Cerebellar cortex (tissue), 1 donor: Measurements from ENCODE around the gene NRBP1.
A peak's percentile ranks its signal among the peaks of the same experiment; 100 is the strongest.
"Not testable (repeated sequence)": the region's sequence is repeated elsewhere in the genome, so short reads cannot be mapped to it uniquely, and the experiment has no call there.

Experiments
- DNase-seq: peaks from one replicate; pipeline ENCODE4 v3.0.0-alpha.2; 2015; ENCODE audit warnings: low spot score

The NRBP1 gene

DNA sequence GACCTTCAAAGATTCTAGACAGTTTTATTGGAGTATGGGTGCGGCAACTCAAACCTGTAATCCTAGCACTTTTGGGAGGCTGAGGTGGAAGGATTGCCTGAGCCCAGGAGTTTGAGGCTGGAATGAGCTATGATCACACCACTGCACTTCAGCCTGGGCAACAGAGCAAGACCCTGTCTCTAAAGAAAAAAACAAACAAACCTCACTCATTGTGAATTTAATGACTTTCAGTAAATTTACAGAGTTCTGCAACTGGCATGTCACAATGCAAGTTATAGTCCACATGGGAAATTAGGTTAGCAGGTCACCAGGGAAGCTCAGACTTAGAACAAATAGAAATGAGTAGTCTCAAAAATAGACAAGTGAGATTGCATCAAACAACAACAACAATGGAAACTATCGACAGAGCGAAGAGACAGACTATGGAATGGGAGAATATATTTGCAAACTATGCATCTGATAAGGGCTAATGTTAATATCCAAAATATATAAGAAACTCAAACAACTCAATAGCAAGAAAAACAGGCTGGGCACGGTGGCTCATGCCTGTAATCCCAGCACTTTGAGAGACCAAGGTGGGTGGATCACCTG is 6.7 kb upstream of the NRBP1 start:
- DNase-seq = no peak

DNA sequence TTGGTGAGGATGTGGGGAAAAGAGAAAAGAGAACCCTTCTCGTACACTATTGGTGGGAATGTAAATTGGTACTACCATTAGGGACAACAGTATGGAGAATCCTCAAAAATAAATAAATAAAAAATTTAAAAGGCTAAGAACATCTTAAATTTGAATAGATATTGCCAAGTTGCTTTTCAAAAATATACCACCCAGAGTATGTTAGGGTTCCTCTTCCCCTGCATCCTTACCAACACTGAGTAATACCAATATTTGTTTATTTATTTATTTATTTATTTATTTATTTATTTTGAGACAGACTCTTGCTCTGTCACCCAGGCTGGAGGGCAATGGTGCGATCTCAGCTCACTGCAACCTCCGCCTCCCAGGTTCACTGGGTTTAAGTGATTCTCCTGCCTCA is 5.5 kb upstream of the NRBP1 start:
- DNase-seq = no peak

DNA sequence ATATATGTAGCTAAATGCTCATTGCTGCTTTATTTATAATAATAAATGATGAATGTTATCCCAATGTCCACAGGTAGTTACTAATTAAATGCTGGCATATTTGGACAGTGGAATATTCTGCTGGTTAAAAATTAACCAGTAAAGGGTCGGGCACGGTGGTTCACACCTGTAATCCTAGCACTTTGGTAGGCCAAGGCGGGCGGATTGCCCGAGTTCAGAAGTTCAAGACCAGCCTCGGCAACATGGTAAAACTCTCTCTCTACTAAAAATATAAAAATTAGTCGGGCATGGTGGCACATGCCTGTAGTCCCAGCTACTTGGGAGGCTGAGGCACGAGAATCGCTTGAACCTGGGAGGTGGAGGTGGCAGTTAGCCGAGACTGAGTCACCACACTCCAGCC is 3.4 kb upstream of the NRBP1 start:
- not testable (repeated sequence) for DNase-seq

DNA sequence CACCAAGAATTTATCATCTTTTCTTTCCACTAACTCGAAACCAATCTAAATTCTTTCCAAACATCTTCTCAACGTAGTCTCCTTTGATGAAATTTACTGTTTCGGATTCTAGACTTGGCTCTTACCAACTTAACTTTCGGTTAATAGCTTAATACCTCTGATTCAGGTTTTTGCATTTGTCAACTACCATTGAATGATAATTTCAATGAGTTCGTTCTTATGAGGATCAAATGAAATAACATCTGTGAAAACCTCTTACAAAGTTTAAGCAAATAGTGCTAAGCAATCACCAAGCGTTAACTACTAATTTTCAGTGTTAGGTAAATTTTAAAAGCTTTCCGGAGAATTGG is 593 bp upstream of the NRBP1 start:
- DNase-seq = no peak

DNA sequence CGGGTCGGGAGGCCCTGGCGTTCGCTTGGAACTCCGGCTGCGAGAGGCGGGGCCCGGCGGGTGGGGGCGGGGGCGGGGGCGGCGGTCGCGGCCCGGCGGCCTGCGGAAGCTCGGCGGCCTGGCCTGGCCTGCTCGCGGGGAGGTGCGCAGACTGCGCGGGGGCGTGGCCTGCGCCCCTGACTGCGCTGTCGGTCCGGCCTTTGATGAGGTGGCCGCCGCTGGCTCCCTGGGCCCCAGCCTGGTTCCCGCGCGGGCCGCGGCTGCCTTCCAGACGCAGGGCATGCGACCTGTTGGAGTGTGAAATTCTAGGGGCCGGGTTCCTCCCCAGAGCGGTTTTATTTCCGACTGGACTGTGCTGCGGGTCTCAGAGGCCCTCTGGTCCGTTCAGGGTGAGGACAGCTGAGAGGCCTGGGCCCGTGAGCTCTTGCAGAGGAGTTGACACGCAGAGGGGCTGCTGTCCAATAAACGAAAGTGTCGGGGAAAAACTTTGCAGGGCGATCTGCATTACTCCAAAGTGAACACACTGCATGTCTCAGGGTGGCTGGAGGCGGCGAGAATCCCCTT is 629 bp downstream of the NRBP1 start:
- peak; percentile 59 for DNase-seq

DNA sequence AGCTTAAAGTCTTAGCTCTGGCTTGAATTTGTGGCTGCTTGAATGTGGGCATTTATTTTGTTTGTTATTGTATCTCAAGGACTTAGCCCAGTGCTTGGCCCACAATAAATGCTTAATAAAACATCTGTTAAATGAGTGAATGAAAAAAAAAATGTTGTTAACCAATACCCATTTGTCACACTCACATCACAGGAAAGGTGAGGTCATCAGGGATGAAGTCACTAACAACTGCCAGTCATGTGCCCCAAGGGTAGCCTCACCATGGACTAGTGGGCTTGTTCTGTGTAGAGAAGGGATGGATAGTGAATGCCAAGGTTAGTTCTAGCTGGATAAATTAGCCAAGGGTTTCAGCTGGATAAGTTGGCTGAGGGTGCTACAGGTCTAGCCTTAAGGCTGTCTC is 3.0 kb downstream of the NRBP1 start:
- DNase-seq = no peak

DNA sequence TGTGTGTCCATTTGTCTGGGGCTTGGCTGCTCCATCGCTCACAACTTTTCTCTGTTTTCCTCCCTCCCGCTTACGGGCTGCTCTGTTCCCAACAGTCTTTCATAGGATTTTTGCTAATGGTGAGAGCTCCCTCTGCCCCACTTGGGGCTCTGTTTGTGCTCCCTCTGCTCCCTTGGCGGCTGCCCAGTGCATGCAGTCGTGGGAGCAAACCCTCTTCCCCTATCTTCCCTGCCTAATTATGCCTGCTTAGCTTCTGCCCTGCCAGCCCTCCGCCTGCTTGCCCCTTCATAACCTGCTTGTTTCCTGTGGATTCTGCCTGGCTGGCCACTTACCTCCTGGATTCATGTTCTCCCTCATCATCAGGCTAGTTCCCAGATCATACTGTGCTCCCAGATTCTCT is 7.2 kb downstream of the NRBP1 start:
- no peak for DNase-seq

DNA sequence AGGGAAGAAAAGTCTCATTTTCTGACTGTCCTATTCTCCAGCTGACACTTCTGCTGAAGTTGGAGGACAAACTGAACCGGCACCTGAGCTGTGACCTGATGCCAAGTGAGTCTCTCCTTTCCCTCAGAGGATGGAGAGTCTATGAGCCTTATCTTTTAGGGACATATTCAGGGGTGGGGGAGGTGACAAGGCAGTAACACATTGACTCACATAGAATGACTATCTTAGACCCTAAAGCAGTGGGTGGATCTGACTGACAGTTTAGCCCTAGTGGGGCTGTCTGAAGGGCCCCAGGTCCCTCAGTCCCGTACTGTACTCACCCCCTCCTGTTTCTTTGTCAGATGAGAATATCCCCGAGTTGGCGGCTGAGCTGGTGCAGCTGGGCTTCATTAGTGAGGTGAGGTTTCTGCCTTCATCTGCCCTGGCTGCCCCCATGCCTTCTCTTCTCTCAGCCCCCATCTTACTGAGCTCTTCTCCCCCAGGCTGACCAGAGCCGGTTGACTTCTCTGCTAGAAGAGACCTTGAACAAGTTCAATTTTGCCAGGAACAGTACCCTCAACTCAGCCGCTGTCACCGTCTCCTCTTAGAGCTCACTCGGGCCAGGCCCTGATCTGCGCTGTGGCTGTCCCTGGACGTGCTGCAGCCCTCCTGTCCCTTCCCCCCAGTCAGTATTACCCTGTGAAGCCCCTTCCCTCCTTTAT is 12.9 kb downstream of the NRBP1 start:
- DNase-seq = no peak

DNA sequence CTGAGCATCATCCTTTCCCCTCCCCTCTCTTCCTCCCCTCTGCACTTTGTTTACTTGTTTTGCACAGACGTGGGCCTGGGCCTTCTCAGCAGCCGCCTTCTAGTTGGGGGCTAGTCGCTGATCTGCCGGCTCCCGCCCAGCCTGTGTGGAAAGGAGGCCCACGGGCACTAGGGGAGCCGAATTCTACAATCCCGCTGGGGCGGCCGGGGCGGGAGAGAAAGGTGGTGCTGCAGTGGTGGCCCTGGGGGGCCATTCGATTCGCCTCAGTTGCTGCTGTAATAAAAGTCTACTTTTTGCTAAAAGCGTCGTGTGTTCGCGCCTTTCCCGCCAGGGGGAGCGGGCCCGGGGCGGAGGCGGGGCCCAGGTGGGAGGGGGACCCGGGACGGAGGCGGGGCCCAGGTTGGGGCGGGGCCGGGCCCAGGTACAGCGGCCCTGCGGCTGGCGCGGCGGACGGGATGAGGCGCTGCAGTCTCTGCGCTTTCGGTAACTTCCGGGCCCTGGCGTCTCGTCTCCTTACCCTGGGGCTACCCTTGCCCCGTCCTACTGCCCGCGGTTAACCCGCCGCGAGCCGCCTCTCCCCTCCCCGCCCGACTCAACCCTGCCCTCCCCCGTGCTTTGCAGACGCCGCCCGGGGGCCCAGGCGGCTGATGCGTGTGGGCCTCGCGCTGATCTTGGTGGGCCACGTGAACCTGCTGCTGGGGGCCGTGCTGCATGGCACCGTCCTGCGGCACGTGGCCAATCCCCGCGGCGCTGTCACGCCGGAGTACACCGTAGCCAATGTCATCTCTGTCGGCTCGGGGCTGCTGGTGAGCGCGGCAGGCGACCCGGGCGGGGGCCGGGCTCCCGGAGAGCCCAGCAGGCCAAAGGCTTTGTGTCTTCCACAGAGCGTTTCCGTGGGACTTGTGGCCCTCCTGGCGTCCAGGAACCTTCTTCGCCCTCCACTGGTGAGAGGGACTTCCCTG is 13.8 kb downstream of the NRBP1 start, which contains the start of gene KRTCAP3:
KRTCAP3 (plus strand) TSS at position 424 of the 962 bp plus-strand sequence; CDS start at position 456, 32 bp downstream.
- no peak for DNase-seq

DNA sequence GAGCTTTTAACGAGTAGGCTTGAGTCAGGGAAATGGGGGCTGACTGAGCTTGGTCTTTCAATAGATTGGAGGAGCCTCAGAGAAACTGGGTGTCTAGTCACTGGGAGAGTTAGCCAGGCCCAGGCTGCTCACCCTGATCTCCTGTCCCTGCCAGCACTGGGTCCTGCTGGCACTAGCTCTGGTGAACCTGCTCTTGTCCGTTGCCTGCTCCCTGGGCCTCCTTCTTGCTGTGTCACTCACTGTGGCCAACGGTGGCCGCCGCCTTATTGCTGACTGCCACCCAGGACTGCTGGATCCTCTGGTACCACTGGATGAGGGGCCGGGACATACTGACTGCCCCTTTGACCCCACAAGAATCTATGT is 14.5 kb downstream of the NRBP1 start:
- no peak for DNase-seq

DNA sequence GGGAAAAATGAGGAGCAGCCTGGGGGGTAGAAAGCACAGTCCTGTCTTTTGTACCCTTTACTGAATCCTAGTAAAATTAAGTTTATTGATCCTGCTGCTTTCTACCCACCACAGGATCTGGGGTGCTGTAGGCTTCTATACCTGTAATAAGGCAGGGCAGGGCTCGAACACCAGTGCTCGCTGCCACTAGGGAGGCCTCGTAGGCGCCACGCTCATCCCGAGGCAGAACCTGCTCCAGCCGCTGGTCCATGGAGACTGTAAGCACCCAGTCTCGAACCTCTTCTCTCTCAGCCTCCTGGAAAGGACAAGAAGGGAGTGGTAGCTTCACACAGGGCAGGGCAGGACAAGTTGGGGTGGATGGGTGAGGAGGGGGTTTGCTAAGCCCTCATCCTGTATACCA is 16.7 kb downstream of the NRBP1 start:
- DNase-seq = no peak

DNA sequence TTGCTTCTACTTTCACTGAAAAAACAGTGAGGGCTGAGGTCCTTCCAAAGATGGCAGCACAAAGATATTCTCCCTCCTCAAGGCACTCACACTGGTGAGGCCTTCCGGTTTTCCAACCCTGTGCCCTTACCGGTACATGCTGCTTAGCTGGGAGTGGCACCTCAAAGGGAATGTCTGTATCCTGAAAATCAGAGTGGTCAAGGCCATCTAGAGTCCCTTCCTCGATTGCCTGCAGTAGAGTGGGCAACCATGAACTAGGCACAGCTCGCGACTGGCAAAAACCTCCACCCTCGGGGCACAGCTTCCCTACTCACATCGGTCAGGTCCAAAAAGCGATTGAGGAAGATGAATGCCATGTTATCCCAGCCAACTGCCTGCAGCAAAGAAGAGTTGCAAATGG is 17.2 kb downstream of the NRBP1 start:
- no peak for DNase-seq

DNA sequence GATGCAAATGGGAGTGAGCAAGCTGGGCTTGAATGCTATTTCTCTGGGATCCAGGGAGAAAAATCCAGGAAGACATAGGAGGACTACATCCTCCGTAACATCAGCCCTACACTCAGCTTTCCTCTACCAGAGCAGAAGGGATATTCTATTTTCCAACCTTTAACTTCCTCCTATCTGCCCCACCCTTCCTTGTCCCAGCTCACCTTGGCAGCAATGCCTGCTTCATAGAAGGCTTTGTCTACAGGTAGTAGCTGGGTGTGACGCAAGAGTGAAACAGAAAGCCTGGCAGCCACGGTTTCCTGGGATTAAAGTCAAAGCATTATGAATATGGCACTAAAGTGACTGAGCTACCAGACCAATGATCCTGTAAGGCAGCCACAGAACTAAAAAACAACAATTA is 17.6 kb downstream of the NRBP1 start:
- DNase-seq = no peak

DNA sequence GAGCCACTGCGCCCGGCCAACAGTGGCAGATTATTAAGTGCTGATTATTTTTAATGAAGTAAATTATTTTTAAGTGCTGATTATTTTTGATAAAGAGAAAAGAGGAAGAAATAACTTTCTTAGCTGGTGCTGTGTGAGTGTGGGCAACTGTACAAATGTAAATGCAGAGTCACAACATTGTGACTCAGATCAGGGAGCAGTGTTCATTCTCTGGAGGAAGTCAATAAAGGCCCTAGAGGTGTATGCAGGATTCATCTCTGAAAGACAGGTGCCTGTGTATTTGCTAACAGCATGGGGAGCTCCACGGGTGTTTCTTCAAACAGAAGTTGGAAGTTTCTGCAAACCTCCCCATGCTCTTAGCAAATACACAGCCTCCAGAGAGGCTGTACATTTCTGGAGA is 19.9 kb downstream of the NRBP1 start:
- no peak for DNase-seq

DNA sequence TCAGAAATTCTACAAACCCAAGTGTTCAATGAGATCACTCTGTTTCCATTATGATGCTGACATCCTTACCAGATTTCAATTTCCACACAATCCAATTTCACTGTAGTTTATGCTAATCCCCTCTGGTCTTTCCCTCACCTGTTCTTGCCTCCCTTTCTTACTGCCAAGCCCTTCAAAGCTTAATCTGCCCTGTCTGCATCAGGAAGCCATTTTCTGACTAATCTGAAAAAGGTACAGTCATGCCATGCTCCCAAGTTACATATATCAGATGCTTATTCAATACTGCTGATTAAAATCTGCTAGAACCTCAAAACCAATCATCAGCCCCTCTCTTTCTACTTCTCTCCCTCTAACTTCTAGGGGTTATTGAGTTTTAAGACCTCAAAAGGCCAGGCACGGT is 22.7 kb downstream of the NRBP1 start:
- DNase-seq = no peak

DNA sequence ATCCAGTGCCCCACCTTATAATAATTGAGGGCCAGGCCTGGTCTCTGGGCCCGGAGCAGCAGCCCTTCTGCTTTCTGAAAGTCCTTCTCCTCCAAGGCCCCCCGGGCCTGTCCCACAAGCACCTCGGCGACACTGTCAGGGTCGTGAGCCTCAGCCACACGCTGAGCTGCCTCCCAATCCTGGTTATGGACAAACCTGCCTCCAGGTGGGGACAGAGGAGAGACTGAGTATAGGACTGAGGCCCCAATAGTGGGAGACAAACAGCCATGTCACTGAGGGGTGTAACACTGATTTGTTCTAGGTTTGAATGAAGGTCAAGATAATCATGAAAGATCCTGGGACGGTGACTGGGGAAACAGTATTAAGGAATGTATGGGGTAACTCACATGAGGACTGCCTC is 25.5 kb downstream of the NRBP1 start:
- no peak for DNase-seq

DNA sequence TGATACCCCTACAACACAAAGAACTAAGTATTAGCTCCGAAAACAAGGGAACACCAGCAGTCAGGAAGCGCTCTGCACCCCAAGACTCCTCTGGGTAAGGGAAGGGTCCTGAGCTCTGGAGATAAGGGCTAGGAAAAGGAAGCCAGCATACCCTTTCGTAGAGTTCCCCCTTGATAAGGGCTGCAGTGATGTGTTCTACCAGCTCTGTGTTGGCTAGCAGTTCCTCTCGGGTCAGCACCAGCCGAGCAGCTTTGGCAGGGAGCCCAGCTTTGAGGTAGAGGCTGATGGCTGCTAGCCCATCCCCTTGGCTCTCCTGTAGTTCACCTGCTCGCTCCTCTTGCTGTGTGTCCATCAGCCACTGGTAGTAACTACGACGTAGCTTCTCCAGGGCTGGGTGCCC is 32.7 kb downstream of the NRBP1 start:
- DNase-seq = peak; percentile 80

DNA sequence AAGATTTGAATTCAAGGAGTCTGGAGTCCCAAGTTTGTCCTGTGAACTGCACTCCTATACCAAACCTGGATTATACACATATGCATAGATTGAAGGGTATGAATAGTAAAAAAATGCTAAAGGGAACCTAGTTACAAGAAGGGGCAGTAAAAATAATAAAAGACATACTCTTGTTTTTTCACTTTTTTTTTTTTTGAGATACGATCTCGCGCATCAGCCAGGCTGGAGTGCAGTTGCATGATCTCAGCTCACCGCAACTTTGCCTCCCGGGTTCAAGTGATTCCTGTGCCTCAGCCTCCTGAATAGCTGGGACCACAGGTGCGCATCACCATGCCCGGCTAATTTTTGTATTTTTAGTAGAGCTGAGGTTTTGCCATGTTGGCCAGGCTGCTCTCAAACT is 36.0 kb downstream of the NRBP1 start:
- no peak for DNase-seq

DNA sequence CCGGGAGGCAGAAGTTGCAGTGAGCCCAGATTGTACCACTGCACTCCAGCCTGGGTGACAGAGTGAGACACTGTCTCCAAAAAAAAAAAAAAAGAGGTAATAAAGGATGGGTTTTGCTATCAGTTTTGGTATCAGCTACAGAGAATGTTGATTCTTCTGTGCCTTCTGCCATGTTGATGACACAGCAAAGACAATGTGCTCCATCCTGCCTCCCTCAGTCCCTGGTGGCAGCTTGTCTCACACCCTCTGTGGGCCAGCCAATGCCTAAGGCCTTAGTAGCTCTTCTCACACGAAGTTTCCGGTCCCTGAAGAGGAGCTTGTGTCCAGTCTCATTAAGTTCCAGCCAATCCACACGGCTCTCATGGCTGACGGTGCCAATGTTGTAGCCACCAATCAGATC is 43.5 kb downstream of the NRBP1 start:
- DNase-seq = no peak

DNA sequence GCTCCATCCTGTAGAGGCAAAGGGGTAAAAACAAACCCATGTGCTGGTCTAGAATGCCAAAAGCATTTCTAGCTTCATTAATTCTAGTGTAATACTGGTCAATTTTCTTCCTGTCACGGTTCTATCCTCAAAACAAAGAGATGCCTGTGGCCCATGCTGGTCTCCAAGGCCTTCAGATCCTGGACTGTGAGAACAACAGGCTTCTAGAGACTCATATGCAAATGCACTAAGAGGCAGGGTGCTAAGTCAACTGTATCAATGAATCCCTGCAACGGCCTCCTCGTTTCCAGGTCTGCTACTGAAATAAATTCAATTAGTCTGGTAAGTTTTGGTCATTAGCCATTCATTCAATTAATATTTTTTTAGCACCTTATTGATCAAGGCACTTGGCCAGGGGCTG is 57.1 kb downstream of the NRBP1 start:
- DNase-seq = no peak

DNA sequence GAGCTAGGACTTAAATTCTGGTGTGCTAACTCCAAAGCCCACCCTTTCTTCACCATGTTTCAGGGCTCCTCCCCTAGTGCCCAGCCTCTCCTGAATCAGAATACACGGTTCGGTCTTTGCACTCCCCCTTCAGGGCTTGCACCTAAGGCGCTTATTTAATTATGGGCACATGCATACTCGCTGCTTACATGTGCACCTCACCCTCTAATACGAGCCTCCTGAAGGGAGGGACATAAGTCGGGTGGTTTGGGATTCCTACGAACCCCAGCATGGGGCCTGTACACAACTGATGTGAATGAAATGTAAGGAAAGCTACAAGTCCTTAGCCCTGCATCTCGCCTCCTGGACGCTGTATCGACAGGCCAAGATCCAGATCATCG is 60.7 kb downstream of the NRBP1 start:
- DNase-seq = no peak

DNA sequence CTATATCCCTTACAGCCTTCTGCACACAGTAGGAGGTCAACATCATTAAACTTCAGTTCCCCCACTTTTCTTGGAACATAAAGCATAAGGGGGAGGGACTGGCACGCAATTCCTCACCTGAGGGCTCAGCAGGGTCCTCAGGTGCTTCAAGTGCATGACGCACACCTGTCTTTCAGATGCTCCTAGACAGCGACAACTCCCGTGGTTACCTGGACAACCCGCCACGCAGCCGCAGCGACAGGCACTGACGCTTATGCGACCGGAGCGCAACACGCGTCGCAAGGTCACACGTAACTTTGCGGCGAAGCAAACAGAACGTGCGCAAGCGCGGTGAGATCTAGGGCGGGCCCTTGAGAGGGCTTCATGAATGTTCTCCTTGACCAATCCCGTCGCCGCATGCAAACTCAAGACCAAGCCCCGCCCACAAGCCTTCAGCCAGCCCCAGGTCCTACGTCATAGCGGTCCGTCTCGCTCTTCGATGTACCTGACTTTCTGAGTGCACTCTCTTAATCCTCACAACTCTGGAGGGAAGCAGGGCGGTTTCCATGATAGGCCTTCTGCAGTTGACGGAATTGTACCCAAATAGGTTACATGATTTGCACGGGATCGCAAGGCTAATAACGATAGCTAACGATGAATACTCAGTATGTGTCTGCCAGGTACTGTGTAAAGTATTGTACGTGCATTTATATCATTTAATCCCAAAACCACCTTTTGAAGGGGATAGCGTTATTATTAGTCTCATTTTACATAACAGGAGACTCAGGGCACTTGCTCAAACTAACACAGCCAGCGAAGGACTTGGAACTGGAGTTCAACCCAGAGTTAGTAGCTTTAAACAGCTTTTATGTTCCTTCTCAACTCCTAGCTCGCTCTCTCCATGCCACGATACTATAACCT is 61.3 kb downstream of the NRBP1 start, which contains the start of gene IFT172:
IFT172 (minus strand) TSS at position 246 of the 900 bp plus-strand sequence; CDS start at position 156, 90 bp downstream.
- DNase-seq = peak; percentile 100
